NB4 (cell line): ENCODE results near the gene ESYT1.

Source experiments
- CTCF ChIP-seq: IDR thresholded peaks from one replicate; pipeline ENCODE4 v1.5.1; 2012; ENCODE audit warnings: low read depth, low read length
- MYC ChIP-seq: IDR thresholded peaks from 2 replicates; pipeline ENCODE4 v1.6.1; 2011; ENCODE audit warnings: low read depth, low read length
- POLR2A ChIP-seq: IDR thresholded peaks from 2 replicates; pipeline ENCODE4 v1.6.1; 2011; ENCODE audit warnings: mild to moderate bottlenecking; ENCODE audit not compliant: insufficient read length; ENCODE audit errors: extremely low read depth
- TF ChIP-seq, protein P1 (sequence below): IDR thresholded peaks from 2 replicates; pipeline ENCODE4 v1.6.1; 2011; ENCODE audit warnings: low read depth, low read length

GRCh38 chr12:56121204-56121870 lies 6.7 kb upstream of the ESYT1 start:
- no peak for TF ChIP-seq CTCF
- no peak for TF ChIP-seq POLR2A
- TF ChIP-seq, protein P1, sequence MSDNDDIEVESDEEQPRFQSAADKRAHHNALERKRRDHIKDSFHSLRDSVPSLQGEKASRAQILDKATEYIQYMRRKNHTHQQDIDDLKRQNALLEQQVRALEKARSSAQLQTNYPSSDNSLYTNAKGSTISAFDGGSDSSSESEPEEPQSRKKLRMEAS, result no peak
- no peak for TF ChIP-seq MYC
